Tibial nerve (tissue), 3 donors: Measurements from ENCODE around the gene KCNMA1.

Experiments
- POLR2A ChIP-seq, 2 donors: fragments of 450-650 bp; IDR thresholded peaks; one replicate each; pipeline ENCODE4 v1.6.1; 2017; ENCODE audit warnings: antibody characterized with exemption in 2 of 2, mild to moderate bottlenecking in 2 of 2, moderate library complexity in 2 of 2
- TF ChIP-seq, protein P1 (sequence below), 5 experiments: fragments of 200-600 bp in 3 of 5; fragments of 450-650 bp in 2 of 5; sonication (generic) in 3 of 5; IDR thresholded peaks; one replicate each; pipeline ENCODE4 v1.5.1; 2016 to 2019; ENCODE audit warnings: antibody characterized with exemption in 5 of 5, mild to moderate bottlenecking in 3 of 5, moderate library complexity in 2 of 5

DNA sequence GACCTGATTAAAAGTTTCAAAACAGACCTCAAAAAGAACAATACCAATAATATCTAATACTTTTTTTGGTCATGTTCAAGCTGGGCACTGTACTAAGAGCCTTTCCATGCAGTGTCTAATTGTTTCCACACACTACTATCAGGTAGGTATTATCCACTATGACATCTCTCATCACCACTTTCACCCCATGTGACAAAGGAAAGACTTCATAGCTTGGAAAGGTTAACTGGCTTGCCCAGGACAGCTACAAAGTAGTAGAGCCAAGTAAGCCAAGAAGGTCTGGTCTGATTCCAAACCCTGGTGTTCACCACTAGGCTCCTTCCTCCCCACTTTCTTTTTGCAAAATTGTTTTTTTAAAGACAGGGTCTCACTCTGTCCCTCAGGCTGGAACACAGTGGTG lies 400.5 kb downstream of the KCNMA1 start:
- TF ChIP-seq POLR2A (IDR thresholded peaks at IDR 0.05), result no peak
- TF ChIP-seq, protein P1, sequence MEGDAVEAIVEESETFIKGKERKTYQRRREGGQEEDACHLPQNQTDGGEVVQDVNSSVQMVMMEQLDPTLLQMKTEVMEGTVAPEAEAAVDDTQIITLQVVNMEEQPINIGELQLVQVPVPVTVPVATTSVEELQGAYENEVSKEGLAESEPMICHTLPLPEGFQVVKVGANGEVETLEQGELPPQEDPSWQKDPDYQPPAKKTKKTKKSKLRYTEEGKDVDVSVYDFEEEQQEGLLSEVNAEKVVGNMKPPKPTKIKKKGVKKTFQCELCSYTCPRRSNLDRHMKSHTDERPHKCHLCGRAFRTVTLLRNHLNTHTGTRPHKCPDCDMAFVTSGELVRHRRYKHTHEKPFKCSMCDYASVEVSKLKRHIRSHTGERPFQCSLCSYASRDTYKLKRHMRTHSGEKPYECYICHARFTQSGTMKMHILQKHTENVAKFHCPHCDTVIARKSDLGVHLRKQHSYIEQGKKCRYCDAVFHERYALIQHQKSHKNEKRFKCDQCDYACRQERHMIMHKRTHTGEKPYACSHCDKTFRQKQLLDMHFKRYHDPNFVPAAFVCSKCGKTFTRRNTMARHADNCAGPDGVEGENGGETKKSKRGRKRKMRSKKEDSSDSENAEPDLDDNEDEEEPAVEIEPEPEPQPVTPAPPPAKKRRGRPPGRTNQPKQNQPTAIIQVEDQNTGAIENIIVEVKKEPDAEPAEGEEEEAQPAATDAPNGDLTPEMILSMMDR (IDR thresholded peaks at IDR 0.05), result no peak
